Measurements from ENCODE around the gene NUDT3.
"Not testable (repeated sequence)": the region's sequence is repeated elsewhere in the genome, so short reads cannot be mapped to it uniquely, and the experiment has no call there.

The NUDT3 gene

GRCh38 chr6:34385793-34386195 lies 6.7 kb downstream of the NUDT3 start:
- Histone ChIP-seq H3K36me3 (ENCODE audit: insufficient read depth, low read length) (no peaks in the 10 kb centered on the region), H3K4me1 (ENCODE audit: insufficient read depth, low read length) (peaks cover 7% of the 10 kb centered on the region; the same call in 1 of the 2 replicates), H3K9me3 (ENCODE audit: control insufficient read depth, insufficient read depth, low read length) (no peaks in the 10 kb centered on the region), H3K9ac (ENCODE audit: low read depth, low read length) (no peak overlapping the region)

GRCh38 chr6:34384321-34385153 lies 7.9 kb downstream of the NUDT3 start:
- no peaks in the 10 kb centered on the region for H3K36me3 ChIP-seq (ENCODE audit: insufficient read depth, low read length)

GRCh38 chr6:34383656-34384320 lies 8.7 kb downstream of the NUDT3 start:
- no peaks in the 10 kb centered on the region for H3K36me3 ChIP-seq (ENCODE audit: insufficient read depth, low read length)
- H3K9ac ChIP-seq (ENCODE audit: low read depth, low read length): no peak overlapping the region
- H3K9me3 ChIP-seq (ENCODE audit: control insufficient read depth, insufficient read depth, low read length): no peaks in the 10 kb centered on the region
- peaks cover 7% of the 10 kb centered on the region; the same call in 1 of the 2 replicates for H3K4me1 ChIP-seq (ENCODE audit: insufficient read depth, low read length)

More at GRCh38 chr6:34384321-34385153, 7.9 kb downstream of the NUDT3 start:
- Histone ChIP-seq H3K9ac (ENCODE audit: low read depth, low read length) (no peak overlapping the region), H3K4me1 (ENCODE audit: insufficient read depth, low read length) (peaks cover 7% of the 10 kb centered on the region; the same call in 1 of the 2 replicates), H3K9me3 (ENCODE audit: control insufficient read depth, insufficient read depth, low read length) (no peaks in the 10 kb centered on the region)

- Histone ChIP-seq H3K9me3 (ENCODE audit: control insufficient read depth, insufficient read depth, low read length) (no peaks in the 10 kb centered on the region), H3K36me3 (ENCODE audit: insufficient read depth, low read length) (no peaks in the 10 kb centered on the region), H3K4me1 (ENCODE audit: insufficient read depth, low read length) (peaks cover 7% of the 10 kb centered on the region; the same call in 1 of the 2 replicates), H3K9ac (ENCODE audit: low read depth, low read length) (no peak overlapping the region)
These were observed 9.3 kb downstream of the NUDT3 start for GRCh38 chr6:34383161-34383631.

- peaks cover 7% of the 10 kb centered on the region; the same call in 1 of the 2 replicates for H3K4me1 ChIP-seq (ENCODE audit: insufficient read depth, low read length)
- no peak overlapping the region for H3K9ac ChIP-seq (ENCODE audit: low read depth, low read length)
- H3K36me3 ChIP-seq (ENCODE audit: insufficient read depth, low read length): no peaks in the 10 kb centered on the region
- H3K9me3 ChIP-seq (ENCODE audit: control insufficient read depth, insufficient read depth, low read length): no peaks in the 10 kb centered on the region
These were observed 11.4 kb downstream of the NUDT3 start for GRCh38 chr6:34381081-34381480.

- Histone ChIP-seq H3K9ac (ENCODE audit: low read depth, low read length) (no peak overlapping the region), H3K9me3 (ENCODE audit: control insufficient read depth, insufficient read depth, low read length) (no peaks in the 10 kb centered on the region), H3K36me3 (ENCODE audit: insufficient read depth, low read length) (no peaks in the 10 kb centered on the region), H3K4me1 (ENCODE audit: insufficient read depth, low read length) (no peaks in the 10 kb centered on the region)
These were observed 14.0 kb downstream of the NUDT3 start for GRCh38 chr6:34378470-34378869.

GRCh38 chr6:34377984-34378383 lies 14.5 kb downstream of the NUDT3 start:
- H3K36me3 ChIP-seq (ENCODE audit: insufficient read depth, low read length): no peaks in the 10 kb centered on the region
- H3K9ac ChIP-seq (ENCODE audit: low read depth, low read length): no peak overlapping the region
- H3K4me1 ChIP-seq (ENCODE audit: insufficient read depth, low read length): no peaks in the 10 kb centered on the region
- no peaks in the 10 kb centered on the region for H3K9me3 ChIP-seq (ENCODE audit: control insufficient read depth, insufficient read depth, low read length)

- H3K4me1 ChIP-seq (ENCODE audit: insufficient read depth, low read length); H3K9me3 ChIP-seq (ENCODE audit: control insufficient read depth, insufficient read depth, low read length); H3K36me3 ChIP-seq (ENCODE audit: insufficient read depth, low read length); H3K9ac ChIP-seq (ENCODE audit: low read depth, low read length): not testable (repeated sequence)
These were observed 14.9 kb downstream of the NUDT3 start for GRCh38 chr6:34377571-34377970.

GRCh38 chr6:34375833-34376232 lies 16.6 kb downstream of the NUDT3 start:
- Histone ChIP-seq H3K9me3 (ENCODE audit: control insufficient read depth, insufficient read depth, low read length) (no peaks in the 10 kb centered on the region), H3K36me3 (ENCODE audit: insufficient read depth, low read length) (no peaks in the 10 kb centered on the region), H3K9ac (ENCODE audit: low read depth, low read length) (no peak overlapping the region), H3K4me1 (ENCODE audit: insufficient read depth, low read length) (no peaks in the 10 kb centered on the region)

GRCh38 chr6:34374508-34374907 lies 18.0 kb downstream of the NUDT3 start:
- H3K9me3 ChIP-seq (ENCODE audit: control insufficient read depth, insufficient read depth, low read length): no peaks in the 10 kb centered on the region

GRCh38 chr6:34374069-34374468 lies 18.4 kb downstream of the NUDT3 start:
- H3K9me3 ChIP-seq (ENCODE audit: control insufficient read depth, insufficient read depth, low read length): no peaks in the 10 kb centered on the region
- H3K4me1 ChIP-seq (ENCODE audit: insufficient read depth, low read length): no peaks in the 10 kb centered on the region
- no peak overlapping the region for H3K9ac ChIP-seq (ENCODE audit: low read depth, low read length)
- H3K36me3 ChIP-seq (ENCODE audit: insufficient read depth, low read length): no peaks in the 10 kb centered on the region

More at GRCh38 chr6:34374508-34374907, 18.0 kb downstream of the NUDT3 start:
- Histone ChIP-seq H3K4me1 (ENCODE audit: insufficient read depth, low read length) (no peaks in the 10 kb centered on the region), H3K36me3 (ENCODE audit: insufficient read depth, low read length) (no peaks in the 10 kb centered on the region), H3K9ac (ENCODE audit: low read depth, low read length) (no peak overlapping the region)

GRCh38 chr6:34373511-34373910 lies 19.0 kb downstream of the NUDT3 start:
- Histone ChIP-seq H3K36me3 (ENCODE audit: insufficient read depth, low read length) (no peaks in the 10 kb centered on the region), H3K4me1 (ENCODE audit: insufficient read depth, low read length) (no peaks in the 10 kb centered on the region)

GRCh38 chr6:34371865-34372264 lies 20.6 kb downstream of the NUDT3 start:
- not testable (repeated sequence) for H3K9me3 ChIP-seq (ENCODE audit: control insufficient read depth, insufficient read depth, low read length); H3K9ac ChIP-seq (ENCODE audit: low read depth, low read length); H3K36me3 ChIP-seq (ENCODE audit: insufficient read depth, low read length); H3K4me1 ChIP-seq (ENCODE audit: insufficient read depth, low read length)

More at GRCh38 chr6:34373511-34373910, 19.0 kb downstream of the NUDT3 start:
- no peaks in the 10 kb centered on the region for H3K9me3 ChIP-seq (ENCODE audit: control insufficient read depth, insufficient read depth, low read length)
- no peak overlapping the region for H3K9ac ChIP-seq (ENCODE audit: low read depth, low read length)

- no peaks in the 10 kb centered on the region for H3K4me1 ChIP-seq (ENCODE audit: insufficient read depth, low read length)
- H3K36me3 ChIP-seq (ENCODE audit: insufficient read depth, low read length): no peaks in the 10 kb centered on the region
- H3K9ac ChIP-seq (ENCODE audit: low read depth, low read length): no peak overlapping the region
- H3K9me3 ChIP-seq (ENCODE audit: control insufficient read depth, insufficient read depth, low read length): no peaks in the 10 kb centered on the region
These were observed 22.1 kb downstream of the NUDT3 start for GRCh38 chr6:34370361-34370760.

- no peaks in the 10 kb centered on the region for H3K4me1 ChIP-seq (ENCODE audit: insufficient read depth, low read length)
- H3K36me3 ChIP-seq (ENCODE audit: insufficient read depth, low read length): no peaks in the 10 kb centered on the region
- no peaks in the 10 kb centered on the region for H3K9me3 ChIP-seq (ENCODE audit: control insufficient read depth, insufficient read depth, low read length)
- H3K9ac ChIP-seq (ENCODE audit: low read depth, low read length): no peak overlapping the region
These were observed 23.1 kb downstream of the NUDT3 start for GRCh38 chr6:34369385-34369784.
